ENCODE data around the gene DNAJC18.

Gene DNAJC18

DNA sequence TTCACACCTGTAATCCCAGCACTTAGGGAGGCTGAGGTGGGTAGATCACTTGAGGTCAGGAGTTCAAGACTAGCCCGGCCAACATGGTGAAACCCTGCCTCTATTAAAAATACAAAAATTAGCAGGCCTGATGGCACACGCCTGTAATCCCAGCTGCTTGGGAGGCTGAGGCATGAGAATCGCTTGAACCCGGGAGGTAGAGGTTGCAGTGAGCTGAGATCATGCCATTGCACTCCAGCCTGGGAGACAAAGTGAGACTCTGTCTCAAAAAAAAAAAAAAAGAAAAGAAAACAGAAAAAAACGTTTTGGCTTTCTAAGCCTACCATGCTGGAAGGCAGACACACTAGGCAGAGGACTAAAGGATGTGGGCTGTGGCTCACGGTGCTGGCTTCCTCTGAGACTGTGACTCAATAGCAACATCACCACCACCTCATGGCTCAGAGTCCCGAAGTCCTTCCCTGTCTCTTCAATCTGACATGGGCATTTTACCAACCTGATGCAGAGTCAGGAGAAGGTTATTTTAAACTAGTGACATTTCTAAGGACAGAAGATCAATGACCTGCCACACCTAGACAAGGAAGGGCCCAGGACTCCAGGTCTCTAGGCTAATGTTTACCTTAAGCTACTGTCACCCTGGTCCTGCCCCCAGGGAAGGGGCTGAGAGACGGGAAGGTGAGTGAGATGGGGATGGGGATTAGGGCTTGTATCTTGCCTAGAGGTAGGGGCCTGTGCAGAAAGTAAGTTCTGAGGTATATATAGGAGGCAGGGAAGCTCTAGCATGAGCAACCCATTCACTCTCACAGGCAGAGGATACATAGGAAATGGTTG, 19.5 kb upstream of the DNAJC18 start:
- H3K4me3 ChIP-seq (ENCODE audit: low read length): no peak overlapping the region
- peak; percentile 82 for DNase-seq (ENCODE audit: low read depth)
- TF ChIP-seq, protein P1, sequence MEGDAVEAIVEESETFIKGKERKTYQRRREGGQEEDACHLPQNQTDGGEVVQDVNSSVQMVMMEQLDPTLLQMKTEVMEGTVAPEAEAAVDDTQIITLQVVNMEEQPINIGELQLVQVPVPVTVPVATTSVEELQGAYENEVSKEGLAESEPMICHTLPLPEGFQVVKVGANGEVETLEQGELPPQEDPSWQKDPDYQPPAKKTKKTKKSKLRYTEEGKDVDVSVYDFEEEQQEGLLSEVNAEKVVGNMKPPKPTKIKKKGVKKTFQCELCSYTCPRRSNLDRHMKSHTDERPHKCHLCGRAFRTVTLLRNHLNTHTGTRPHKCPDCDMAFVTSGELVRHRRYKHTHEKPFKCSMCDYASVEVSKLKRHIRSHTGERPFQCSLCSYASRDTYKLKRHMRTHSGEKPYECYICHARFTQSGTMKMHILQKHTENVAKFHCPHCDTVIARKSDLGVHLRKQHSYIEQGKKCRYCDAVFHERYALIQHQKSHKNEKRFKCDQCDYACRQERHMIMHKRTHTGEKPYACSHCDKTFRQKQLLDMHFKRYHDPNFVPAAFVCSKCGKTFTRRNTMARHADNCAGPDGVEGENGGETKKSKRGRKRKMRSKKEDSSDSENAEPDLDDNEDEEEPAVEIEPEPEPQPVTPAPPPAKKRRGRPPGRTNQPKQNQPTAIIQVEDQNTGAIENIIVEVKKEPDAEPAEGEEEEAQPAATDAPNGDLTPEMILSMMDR (conservative IDR thresholded peaks at IDR 0.05; ENCODE audit: low read length): no peak

GRCh38 chr5:139457653-139458306, 18.5 kb upstream of the DNAJC18 start:
- no peak overlapping the region for H3K4me3 ChIP-seq (ENCODE audit: low read length)
- TF ChIP-seq, protein P1 (conservative IDR thresholded peaks at IDR 0.05; ENCODE audit: low read length): no peak
- no peak for DNase-seq (ENCODE audit: low read depth)

DNA sequence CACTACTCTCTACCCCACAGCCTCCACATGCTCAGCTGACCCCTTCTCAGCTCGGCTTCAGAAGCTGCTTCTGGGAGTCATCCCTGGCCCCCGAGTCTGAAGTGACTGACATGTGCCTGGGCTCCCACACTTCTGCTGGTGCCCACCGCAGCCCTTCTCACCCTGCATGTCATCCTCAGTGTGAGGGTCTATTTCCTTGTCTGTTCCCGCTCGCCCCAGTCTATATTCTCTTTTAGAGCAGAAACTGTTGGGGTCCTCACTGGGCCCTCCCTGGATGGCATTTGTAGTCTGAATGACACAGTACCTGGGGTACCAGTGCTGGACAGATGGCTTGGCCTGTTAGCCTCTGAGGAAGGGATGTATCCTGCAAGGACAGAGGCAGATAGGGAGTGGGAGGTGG, 17.9 kb upstream of the DNAJC18 start:
- no peak for DNase-seq (ENCODE audit: low read depth)
- TF ChIP-seq, protein P1 (conservative IDR thresholded peaks at IDR 0.05; ENCODE audit: low read length): no peak
- H3K4me3 ChIP-seq (ENCODE audit: low read length): no peak overlapping the region

- TF ChIP-seq, protein P1 (conservative IDR thresholded peaks at IDR 0.05; ENCODE audit: low read length): no peak
Observed at GRCh38 chr5:139456776-139457175, 17.5 kb upstream of the DNAJC18 start.

GRCh38 chr5:139454568-139455290, 15.4 kb upstream of the DNAJC18 start:
- H3K4me3 ChIP-seq (ENCODE audit: low read length): no peak overlapping the region
- no peak for DNase-seq (ENCODE audit: low read depth)
- TF ChIP-seq, protein P1 (conservative IDR thresholded peaks at IDR 0.05; ENCODE audit: low read length): no peak

More at GRCh38 chr5:139456776-139457175, 17.5 kb upstream of the DNAJC18 start:
- DNase-seq (ENCODE audit: low read depth): no peak
- no peak overlapping the region for H3K4me3 ChIP-seq (ENCODE audit: low read length)

DNA sequence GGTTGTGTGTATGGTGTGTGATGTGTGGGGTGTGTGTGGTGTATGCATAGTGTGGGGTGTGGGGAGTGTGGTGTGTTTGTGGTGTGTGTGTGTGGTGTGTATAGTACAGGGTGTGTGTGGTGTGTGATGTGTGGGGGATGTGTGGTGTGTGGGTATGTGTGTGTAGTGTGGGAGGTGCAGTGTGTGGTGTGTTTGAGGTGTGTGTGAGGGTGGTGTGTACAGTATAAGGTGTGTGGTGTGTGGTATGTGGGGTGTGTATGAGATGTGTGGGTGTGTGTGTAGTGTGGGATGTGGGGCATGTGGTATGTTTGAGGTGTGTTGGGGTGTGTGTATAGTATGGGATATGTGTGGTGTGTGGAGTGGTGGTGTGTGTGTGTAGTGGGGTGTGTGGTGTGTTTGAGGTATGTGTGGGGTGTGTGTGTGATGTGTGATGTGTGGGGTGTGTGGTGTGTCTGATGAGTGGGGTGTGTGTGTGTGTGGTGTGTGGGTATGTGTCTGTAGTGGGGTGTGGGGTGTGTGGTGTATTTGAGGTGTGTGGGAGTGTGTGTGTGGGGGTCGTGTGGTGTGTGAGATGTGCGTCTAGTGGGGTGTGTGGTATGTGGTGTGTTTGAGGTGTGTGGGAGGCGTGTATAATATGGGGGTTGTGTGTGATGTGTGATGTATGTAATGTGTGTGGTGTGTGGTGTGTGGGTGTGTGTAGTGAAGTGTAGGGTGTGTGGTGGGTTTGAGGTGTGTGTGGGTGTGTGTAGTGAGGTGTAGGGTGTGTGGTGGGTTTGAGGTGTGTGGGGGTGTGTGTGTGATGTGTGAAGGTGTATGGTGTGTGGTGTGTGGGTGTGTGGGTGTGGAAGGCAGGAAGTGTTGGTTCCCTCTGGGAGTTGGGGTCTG, 14.6 kb upstream of the DNAJC18 start:
- H3K4me3 ChIP-seq (ENCODE audit: low read length): no peak overlapping the region
- TF ChIP-seq, protein P1 (conservative IDR thresholded peaks at IDR 0.05; ENCODE audit: low read length): no peak
- DNase-seq (ENCODE audit: low read depth): no peak

Measured in AG10803 (cell line).